ENCODE data around the gene NAA60.

DNA sequence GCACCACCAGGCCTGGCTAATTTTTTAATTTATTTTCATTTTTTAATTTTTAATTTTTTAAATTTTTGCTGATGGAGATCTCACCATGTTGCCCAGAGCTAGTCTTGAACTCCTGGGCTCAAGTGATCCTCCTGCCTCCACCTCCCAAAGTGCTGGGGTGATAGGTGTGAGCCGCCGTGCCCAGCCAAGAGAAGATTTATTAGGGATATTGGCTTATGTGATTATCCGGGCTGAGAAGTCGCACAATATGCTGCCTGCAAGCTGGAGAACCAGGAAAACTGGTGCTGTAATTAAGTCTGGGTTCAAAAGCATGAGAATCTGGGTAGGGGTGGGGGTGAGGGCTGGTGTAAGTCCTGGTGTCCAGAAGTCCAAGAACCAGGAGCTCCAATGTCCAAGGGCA lies 54.3 kb downstream of the NAA60 start:
- TF ChIP-seq RXRA (IDR thresholded peaks at IDR 0.05; ENCODE audit: borderline replicate concordance, low read depth) (no peak), SIN3A (IDR thresholded peaks at IDR 0.05; ENCODE audit: borderline replicate concordance, low read depth, low read length) (no peak), CTCF (IDR thresholded peaks at IDR 0.05) (no peak), FOXJ3 (CRISPR knock-in tag; IDR thresholded peaks at IDR 0.05) (no peak), RFX5 (IDR thresholded peaks at IDR 0.05; ENCODE audit: low read length) (no peak), MXI1 (IDR thresholded peaks at IDR 0.05; ENCODE audit: low read depth, low read length) (no peak), RCOR1 (IDR thresholded peaks at IDR 0.05; ENCODE audit: low read length) (no peak)
- TF ChIP-seq, protein P1, sequence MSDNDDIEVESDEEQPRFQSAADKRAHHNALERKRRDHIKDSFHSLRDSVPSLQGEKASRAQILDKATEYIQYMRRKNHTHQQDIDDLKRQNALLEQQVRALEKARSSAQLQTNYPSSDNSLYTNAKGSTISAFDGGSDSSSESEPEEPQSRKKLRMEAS (IDR thresholded peaks at IDR 0.05; ENCODE audit: low read depth), result no peak
- TF ChIP-seq, protein P2, sequence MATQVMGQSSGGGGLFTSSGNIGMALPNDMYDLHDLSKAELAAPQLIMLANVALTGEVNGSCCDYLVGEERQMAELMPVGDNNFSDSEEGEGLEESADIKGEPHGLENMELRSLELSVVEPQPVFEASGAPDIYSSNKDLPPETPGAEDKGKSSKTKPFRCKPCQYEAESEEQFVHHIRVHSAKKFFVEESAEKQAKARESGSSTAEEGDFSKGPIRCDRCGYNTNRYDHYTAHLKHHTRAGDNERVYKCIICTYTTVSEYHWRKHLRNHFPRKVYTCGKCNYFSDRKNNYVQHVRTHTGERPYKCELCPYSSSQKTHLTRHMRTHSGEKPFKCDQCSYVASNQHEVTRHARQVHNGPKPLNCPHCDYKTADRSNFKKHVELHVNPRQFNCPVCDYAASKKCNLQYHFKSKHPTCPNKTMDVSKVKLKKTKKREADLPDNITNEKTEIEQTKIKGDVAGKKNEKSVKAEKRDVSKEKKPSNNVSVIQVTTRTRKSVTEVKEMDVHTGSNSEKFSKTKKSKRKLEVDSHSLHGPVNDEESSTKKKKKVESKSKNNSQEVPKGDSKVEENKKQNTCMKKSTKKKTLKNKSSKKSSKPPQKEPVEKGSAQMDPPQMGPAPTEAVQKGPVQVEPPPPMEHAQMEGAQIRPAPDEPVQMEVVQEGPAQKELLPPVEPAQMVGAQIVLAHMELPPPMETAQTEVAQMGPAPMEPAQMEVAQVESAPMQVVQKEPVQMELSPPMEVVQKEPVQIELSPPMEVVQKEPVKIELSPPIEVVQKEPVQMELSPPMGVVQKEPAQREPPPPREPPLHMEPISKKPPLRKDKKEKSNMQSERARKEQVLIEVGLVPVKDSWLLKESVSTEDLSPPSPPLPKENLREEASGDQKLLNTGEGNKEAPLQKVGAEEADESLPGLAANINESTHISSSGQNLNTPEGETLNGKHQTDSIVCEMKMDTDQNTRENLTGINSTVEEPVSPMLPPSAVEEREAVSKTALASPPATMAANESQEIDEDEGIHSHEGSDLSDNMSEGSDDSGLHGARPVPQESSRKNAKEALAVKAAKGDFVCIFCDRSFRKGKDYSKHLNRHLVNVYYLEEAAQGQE (IDR thresholded peaks at IDR 0.05; ENCODE audit: low read depth, low read length), result no peak
